HAP-1 (cell line): ENCODE data around the gene LAMB3.
A peak's percentile ranks its signal among the peaks of the same experiment; 100 is the strongest.

ENCODE experiments used
- DNase-seq, 2 experiments: peaks; one replicate each; pipeline ENCODE4 v3.0.0-alpha.2; 2016 to 2020; ENCODE audit warnings: low spot score in 2 of 2
- H3K27me3 ChIP-seq: fragments of 250-450 bp; sonication (Bioruptor Pico); 2 replicates; pipeline ENCODE4 v1.5.1; 2020; ENCODE audit warnings: low read depth, mild to moderate bottlenecking, moderate library complexity
- H3K36me3 ChIP-seq: fragments of 250-450 bp; sonication (Bioruptor Pico); replicated peaks from 2 replicates; pipeline ENCODE4 v1.5.1; 2020; ENCODE audit warnings: mild to moderate bottlenecking
- H3K4me1 ChIP-seq: fragments of 250-450 bp; sonication (Bioruptor Pico); 2 replicates; pipeline ENCODE4 v1.5.1; 2020; ENCODE audit warnings: mild to moderate bottlenecking
- H3K4me3 ChIP-seq: fragments of 250-450 bp; sonication (Bioruptor Pico); 2 replicates; pipeline ENCODE4 v1.5.1; 2020; ENCODE audit warnings: mild to moderate bottlenecking, moderate library complexity
- H3K9me3 ChIP-seq: fragments of 250-450 bp; sonication (Bioruptor Pico); 2 replicates; pipeline ENCODE4 v1.5.1; 2020; ENCODE audit warnings: mild to moderate bottlenecking, moderate library complexity
- in situ Hi-C: fragments of 300-500 bp; cut with MboI; formaldehyde crosslinking; loops from 3 replicates; pipeline ENCODE4 v1.14.3; 2020; ENCODE audit warnings: low sequenced_read_pairs, inconsistent platforms, mixed read lengths

Gene LAMB3

GRCh38 chr1:209598227-209598626 is 54.0 kb downstream of the LAMB3 start:
- Histone ChIP-seq H3K4me1 (no peaks in the 10 kb centered on the region), H3K27me3 (peaks cover 8% of the 10 kb centered on the region), H3K36me3 (no peaks in the 10 kb centered on the region), H3K4me3 (no peak overlapping the region), H3K9me3 (no peaks in the 10 kb centered on the region)
- in situ Hi-C loops: no loop called here
- no peak for DNase-seq

- no peaks in the 10 kb centered on the region for H3K36me3 ChIP-seq
- in situ Hi-C loops: no loop called here
- H3K27me3 ChIP-seq: peaks cover 10% of the 10 kb centered on the region
- H3K4me3 ChIP-seq: no peak overlapping the region
- DNase-seq: no peak
- H3K9me3 ChIP-seq: no peaks in the 10 kb centered on the region
- no peaks in the 10 kb centered on the region for H3K4me1 ChIP-seq
These were observed 54.7 kb downstream of the LAMB3 start for GRCh38 chr1:209597499-209597898.

DNA sequence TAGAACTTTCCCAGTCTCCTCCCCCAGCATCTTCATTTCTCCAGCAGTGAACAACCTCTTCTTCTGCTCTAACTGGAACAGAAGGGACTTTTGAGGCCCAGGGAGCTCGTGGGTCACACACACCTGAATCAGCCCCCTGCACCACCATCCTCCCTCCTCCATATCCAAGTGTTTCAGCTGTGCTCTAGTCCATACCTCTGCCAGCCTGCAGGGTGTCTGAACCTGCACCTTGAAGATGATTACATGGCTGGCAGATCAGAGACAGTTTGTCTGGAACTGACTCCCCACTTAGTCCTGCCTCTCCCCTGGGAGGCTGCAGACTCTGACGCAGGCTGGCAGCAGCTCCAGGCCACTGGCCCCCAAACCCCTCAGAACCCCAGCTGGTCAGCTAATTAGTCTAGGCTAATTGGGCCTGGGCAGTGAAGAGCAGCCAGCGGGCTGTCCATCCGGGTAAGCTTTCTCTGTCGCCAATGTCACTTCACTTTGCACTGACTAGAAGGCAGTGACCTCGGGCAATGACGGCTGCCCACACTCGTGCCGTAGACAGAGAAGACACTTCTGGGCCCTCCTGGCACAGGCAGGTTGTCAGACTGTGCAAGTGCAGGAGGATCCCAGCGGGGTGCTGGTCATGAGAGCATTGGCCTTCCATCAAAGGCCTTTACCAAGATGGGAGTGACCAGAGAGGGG is 56.5 kb downstream of the LAMB3 start:
- no peak for DNase-seq
- Histone ChIP-seq H3K27me3 (peaks cover 10% of the 10 kb centered on the region), H3K36me3 (no peaks in the 10 kb centered on the region), H3K9me3 (no peaks in the 10 kb centered on the region), H3K4me3 (no peak overlapping the region), H3K4me1 (no peaks in the 10 kb centered on the region)
- in situ Hi-C loops: no loop called here

- H3K27me3 ChIP-seq: peaks cover 10% of the 10 kb centered on the region
- no peaks in the 10 kb centered on the region for H3K36me3 ChIP-seq
- in situ Hi-C loops: no loop called here
- no peak for DNase-seq
- H3K4me3 ChIP-seq: no peak overlapping the region
- no peaks in the 10 kb centered on the region for H3K9me3 ChIP-seq
- H3K4me1 ChIP-seq: no peaks in the 10 kb centered on the region
These were observed 57.2 kb downstream of the LAMB3 start for GRCh38 chr1:209595028-209595427.

DNA sequence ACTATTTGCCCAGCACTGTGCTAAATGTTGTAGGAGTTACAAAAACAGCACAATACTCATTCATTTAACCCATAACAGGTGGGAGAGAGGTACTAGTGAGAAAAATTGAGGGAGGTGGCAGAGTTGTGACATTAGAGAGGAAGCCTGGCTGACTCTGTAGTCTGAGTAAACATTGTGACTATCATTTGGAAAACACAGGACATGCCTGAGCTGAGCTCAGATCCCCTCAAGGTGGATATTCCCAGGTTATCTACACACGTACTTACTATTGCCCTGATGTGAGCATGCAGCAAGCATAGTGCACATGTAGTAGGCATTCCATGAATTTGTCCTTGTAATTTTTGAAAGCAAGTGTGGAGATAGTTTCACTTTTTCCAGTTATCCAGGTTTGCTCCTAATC is 57.8 kb downstream of the LAMB3 start:
- in situ Hi-C loops: no loop called here
- Histone ChIP-seq H3K9me3 (no peaks in the 10 kb centered on the region), H3K36me3 (no peaks in the 10 kb centered on the region), H3K4me3 (no peak overlapping the region), H3K27me3 (peaks cover 8% of the 10 kb centered on the region), H3K4me1 (no peaks in the 10 kb centered on the region)
- no peak for DNase-seq

DNA sequence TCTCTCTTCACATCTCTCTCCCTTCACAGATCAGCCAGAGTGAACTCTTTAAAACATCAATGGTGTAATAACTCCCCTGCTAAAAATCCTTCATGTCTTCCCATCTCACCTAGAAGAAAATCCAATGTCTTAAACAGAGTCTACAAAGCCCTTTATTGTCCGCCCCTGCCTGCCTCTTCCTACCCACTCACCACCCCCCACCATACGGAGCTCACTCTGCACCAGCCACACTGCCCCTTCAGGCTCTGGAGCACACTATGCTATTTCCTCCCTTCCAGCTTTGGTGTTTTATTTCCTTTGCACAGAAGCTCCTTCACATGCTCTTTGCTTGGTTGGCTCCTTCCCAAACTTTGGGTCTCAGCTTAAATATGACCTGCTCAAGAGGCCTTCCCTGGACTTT is 58.5 kb downstream of the LAMB3 start:
- no peaks in the 10 kb centered on the region for H3K4me1 ChIP-seq
- H3K27me3 ChIP-seq: peaks cover 8% of the 10 kb centered on the region
- in situ Hi-C loops: no loop called here
- H3K36me3 ChIP-seq: no peaks in the 10 kb centered on the region
- no peak overlapping the region for H3K4me3 ChIP-seq
- DNase-seq: no peak
- H3K9me3 ChIP-seq: no peaks in the 10 kb centered on the region

DNA sequence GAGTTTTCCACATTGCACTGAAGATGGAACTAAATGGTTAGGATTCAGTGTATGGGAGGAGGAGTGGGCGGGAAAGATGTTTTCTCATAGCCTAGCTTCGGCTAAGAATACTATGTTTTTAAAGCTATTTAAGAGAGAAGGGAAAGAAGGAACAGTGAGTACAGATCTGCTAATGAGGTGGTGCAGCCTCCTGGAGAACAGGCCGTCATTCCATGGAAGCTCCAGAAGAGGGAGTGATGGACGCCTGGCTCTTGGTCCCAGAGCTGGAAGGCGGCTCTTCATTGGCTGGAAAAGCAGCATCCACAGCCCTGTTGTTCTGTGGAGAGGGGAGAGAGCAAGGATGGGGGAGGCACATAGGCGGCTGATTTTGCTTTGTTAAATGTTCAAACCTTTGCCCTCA is 61.8 kb downstream of the LAMB3 start:
- H3K27me3 ChIP-seq: peaks cover 13% of the 10 kb centered on the region
- H3K9me3 ChIP-seq: no peaks in the 10 kb centered on the region
- H3K36me3 ChIP-seq: no peaks in the 10 kb centered on the region
- peak; percentile 18 to 34 for DNase-seq
- H3K4me3 ChIP-seq: no peak overlapping the region
- in situ Hi-C loops: no loop called here
- no peaks in the 10 kb centered on the region for H3K4me1 ChIP-seq

GRCh38 chr1:209589863-209590262 is 62.4 kb downstream of the LAMB3 start:
- H3K4me1 ChIP-seq: no peaks in the 10 kb centered on the region
- H3K4me3 ChIP-seq: no peak overlapping the region
- H3K27me3 ChIP-seq: peaks cover 19% of the 10 kb centered on the region
- H3K36me3 ChIP-seq: no peaks in the 10 kb centered on the region
- DNase-seq: no peak
- in situ Hi-C loops: no loop called here
- H3K9me3 ChIP-seq: no peaks in the 10 kb centered on the region

DNA sequence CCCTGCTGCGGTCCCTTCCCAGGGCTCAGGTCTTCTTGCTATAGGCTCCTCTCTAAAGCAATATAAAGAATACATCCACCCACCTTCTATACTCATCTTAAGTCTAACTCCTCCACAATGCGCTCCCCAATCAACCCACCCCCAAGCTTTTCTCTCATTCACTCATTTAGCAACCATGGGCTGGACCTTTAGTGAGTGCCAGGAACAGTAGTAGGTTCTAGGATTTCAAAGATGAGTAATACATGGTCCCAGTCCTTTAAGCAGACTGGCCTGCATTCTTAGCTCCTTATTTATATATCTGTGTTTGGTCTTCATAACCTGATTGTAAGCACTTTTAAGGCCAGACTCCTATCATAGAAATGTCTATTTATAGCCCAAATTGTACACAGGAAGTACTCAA is 62.8 kb downstream of the LAMB3 start:
- Histone ChIP-seq H3K9me3 (no peaks in the 10 kb centered on the region), H3K4me1 (no peaks in the 10 kb centered on the region), H3K36me3 (no peaks in the 10 kb centered on the region), H3K4me3 (no peak overlapping the region), H3K27me3 (peaks cover 21% of the 10 kb centered on the region)
- in situ Hi-C loops: no loop called here
- DNase-seq: no peak

DNA sequence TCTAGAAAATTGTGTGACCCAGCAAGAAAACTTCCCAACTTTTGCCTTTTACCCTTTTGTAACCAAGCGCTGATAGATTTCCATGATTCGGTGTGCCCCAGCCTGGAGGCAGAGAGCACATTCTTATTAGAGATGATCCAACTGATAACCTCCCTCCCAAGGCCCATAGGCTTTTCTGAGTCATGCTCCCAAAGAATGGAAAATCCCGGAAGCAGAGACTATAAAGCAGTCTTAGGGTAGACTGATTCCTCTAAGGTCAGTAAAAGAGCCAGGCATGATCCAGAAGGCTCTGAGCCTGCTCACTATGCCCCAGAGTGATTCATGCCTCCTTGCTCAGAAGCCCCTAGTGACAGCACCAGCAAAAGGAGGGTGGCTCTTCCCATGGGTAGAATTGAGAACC is 64.4 kb downstream of the LAMB3 start:
- no peak overlapping the region for H3K4me3 ChIP-seq
- no peaks in the 10 kb centered on the region for H3K36me3 ChIP-seq
- DNase-seq: no peak
- peaks cover 19% of the 10 kb centered on the region for H3K27me3 ChIP-seq
- no peaks in the 10 kb centered on the region for H3K4me1 ChIP-seq
- H3K9me3 ChIP-seq: no peaks in the 10 kb centered on the region
- in situ Hi-C loops: no loop called here

DNA sequence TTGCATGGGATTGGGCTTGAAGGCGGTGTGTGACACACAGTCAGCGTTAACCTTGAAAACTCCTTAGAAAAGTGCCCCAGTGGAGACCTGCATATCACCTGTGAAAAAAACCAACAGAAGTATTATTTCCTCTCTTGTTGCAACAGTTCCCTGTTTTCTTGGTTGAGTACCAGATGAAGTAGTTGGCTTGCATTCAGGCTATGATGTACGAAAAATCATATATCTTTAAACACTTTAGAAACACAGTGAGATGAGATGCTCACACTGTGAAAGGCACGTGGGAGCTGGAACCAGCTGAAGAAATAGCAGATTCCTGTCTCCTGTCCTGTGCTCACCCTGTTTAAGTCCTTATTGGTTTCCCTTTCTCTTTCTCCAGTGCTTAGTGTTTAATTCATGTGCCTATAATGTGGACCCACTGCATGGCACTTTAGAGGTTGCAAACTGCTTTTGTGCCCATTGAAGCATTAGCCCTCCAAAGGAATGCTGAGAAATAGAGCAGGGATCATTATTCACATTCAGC is 65.9 kb downstream of the LAMB3 start:
- H3K4me1 ChIP-seq: no peaks in the 10 kb centered on the region
- no peak overlapping the region for H3K4me3 ChIP-seq
- in situ Hi-C loops: no loop called here
- no peaks in the 10 kb centered on the region for H3K9me3 ChIP-seq
- no peaks in the 10 kb centered on the region for H3K36me3 ChIP-seq
- H3K27me3 ChIP-seq: peaks cover 19% of the 10 kb centered on the region
- no peak for DNase-seq

GRCh38 chr1:209585672-209586071 is 66.6 kb downstream of the LAMB3 start:
- in situ Hi-C loops: no loop called here
- no peaks in the 10 kb centered on the region for H3K4me1 ChIP-seq
- H3K27me3 ChIP-seq: peaks cover 19% of the 10 kb centered on the region
- H3K4me3 ChIP-seq: no peak overlapping the region
- peak in 1 of 2 experiments; percentile 43 for DNase-seq
- no peaks in the 10 kb centered on the region for H3K9me3 ChIP-seq
- no peaks in the 10 kb centered on the region for H3K36me3 ChIP-seq

DNA sequence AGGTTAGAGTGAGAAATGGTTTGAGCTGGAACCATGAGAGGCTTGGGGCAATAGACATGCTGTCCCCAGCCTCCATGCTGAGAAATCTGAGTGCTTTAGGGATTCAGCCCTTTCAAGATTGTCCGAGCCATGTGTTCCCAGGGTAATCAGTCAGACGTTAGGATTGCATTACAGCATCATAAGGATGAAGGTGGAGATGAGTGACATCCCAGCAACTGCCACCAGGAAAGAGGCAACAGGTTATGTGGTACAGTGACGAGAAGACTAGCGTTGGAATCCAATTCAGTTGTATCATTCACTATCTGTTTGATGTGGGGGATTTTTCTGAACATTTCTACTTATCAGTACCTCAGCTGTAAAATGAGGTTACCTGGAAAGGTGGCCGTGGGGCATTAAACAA is 67.0 kb downstream of the LAMB3 start:
- Histone ChIP-seq H3K27me3 (peaks cover 19% of the 10 kb centered on the region), H3K4me3 (no peak overlapping the region), H3K4me1 (no peaks in the 10 kb centered on the region), H3K36me3 (no peaks in the 10 kb centered on the region), H3K9me3 (no peaks in the 10 kb centered on the region)
- in situ Hi-C loops: no loop called here
- DNase-seq: no peak

DNA sequence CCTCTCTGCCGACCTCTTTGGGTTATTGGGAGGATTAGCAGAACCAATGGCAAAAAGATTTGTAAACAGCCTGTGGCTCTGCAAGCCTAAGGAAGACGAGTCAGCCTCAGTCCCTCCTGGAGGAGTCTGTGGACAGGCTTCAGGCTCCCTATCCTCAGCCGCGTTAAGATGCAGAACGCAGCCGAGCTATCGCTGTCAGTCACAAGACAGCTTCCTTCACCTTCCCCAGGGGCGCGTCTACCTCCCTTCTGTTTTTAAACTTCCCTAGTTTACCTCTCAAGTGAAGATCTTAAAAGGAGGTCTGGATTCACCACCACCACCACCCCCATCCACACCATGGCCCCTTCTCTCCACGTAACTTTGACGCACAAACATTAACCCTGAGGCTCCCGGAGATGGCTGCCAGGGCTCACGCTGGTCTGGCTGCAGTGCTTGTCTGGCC is 68.0 kb downstream of the LAMB3 start:
- Histone ChIP-seq H3K36me3 (no peaks in the 10 kb centered on the region), H3K4me3 (no peak overlapping the region), H3K9me3 (no peaks in the 10 kb centered on the region), H3K4me1 (no peaks in the 10 kb centered on the region), H3K27me3 (peaks cover 21% of the 10 kb centered on the region)
- DNase-seq: no peak
- in situ Hi-C loops: no loop called here

GRCh38 chr1:209583408-209583807 is 68.8 kb downstream of the LAMB3 start, which contains the start of gene CAMK1G:
Gene CAMK1G, plus strand, starts transcription at chr1:209583714. Its CDS starts 11,270 bp downstream, at chr1:209594984.
- Histone ChIP-seq H3K4me3 (no peak within 1 kb of the TSS), H3K36me3 (no peaks in the 10 kb centered on the region), H3K4me1 (no peaks in the 10 kb centered on the region), H3K27me3 (peaks cover 21% of the 10 kb centered on the region), H3K9me3 (no peaks in the 10 kb centered on the region)
- peak; percentile 14 to 35 for DNase-seq
- in situ Hi-C loops: no loop called here
